HG02610 (cell line): ENCODE results near the gene CDK11B.

Source experiments
- ATAC-seq: cut with Tn5 transposase; IDR thresholded peaks from one replicate; pipeline ENCODE4 v1.9.1; 2021; ENCODE audit warnings: mild to moderate bottlenecking, moderate library complexity; ENCODE audit not compliant: unreplicated experiment

The CDK11B gene

GRCh38 chr1:1628754-1629429 is 29.9 kb downstream of the CDK11B start:
- ATAC-seq = no peak

GRCh38 chr1:1627829-1628753 is 30.7 kb downstream of the CDK11B start:
- ATAC-seq = no peak

- ATAC-seq = no peak
Observed at GRCh38 chr1:1627261-1627828, 31.5 kb downstream of the CDK11B start.

- no peak for ATAC-seq
Observed at GRCh38 chr1:1626207-1627141, 32.3 kb downstream of the CDK11B start.

- no peak for ATAC-seq
Observed at GRCh38 chr1:1625824-1626206, 33.0 kb downstream of the CDK11B start.

- ATAC-seq = no peak
Observed at GRCh38 chr1:1625404-1625775, 33.4 kb downstream of the CDK11B start.

- ATAC-seq = no peak
Observed at GRCh38 chr1:1624443-1625403, 34.1 kb downstream of the CDK11B start.

GRCh38 chr1:1623631-1624442 is 35.0 kb downstream of the CDK11B start:
- ATAC-seq = no peak

- ATAC-seq = no peak
Observed at GRCh38 chr1:1623181-1623630, 35.6 kb downstream of the CDK11B start.

GRCh38 chr1:1622788-1623094 is 36.1 kb downstream of the CDK11B start:
- no peak for ATAC-seq

- ATAC-seq = no peak
Observed at GRCh38 chr1:1622010-1622787, 36.6 kb downstream of the CDK11B start.

- ATAC-seq = no peak
Observed at GRCh38 chr1:1621173-1622009, 37.4 kb downstream of the CDK11B start.

- no peak for ATAC-seq
Observed at GRCh38 chr1:1620433-1621139, 38.2 kb downstream of the CDK11B start.

- ATAC-seq = no peak
Observed at GRCh38 chr1:1619917-1620361, 38.9 kb downstream of the CDK11B start.

GRCh38 chr1:1618396-1619068 is 40.3 kb downstream of the CDK11B start:
- no peak for ATAC-seq

GRCh38 chr1:1617925-1618324 is 40.9 kb downstream of the CDK11B start:
- ATAC-seq = no peak
